Activated T-helper 2 cell treated with anti-CD3 and anti-CD28 coated beads, Interferon-gamma antibody, Interleukin-2, Interleukin-4, amounts not matched to agents 10 μg/mL and 5 μg/mL and 100 μg/mL, durations not matched to agents 14 hours and 24 hours and 36 hours (primary cell): Measurements from ENCODE around the gene THOC1. TPM values are rescaled to one million over a fixed set of nuclear protein-coding genes. Genes with fewer than 3 reads are reported as not detected.

Experiments
- DNase-seq: peaks from one replicate; pipeline ENCODE4 v3.0.0; 2021; ENCODE audit warnings: low spot score
- H3K27ac Mint-ChIP-seq: one replicate; pipeline ENCODE4 v1.8.0; 2021; ENCODE audit warnings: mixed read lengths
- H3K27me3 Mint-ChIP-seq: one replicate; pipeline ENCODE4 v1.8.0; 2021; ENCODE audit warnings: low read depth, mixed read lengths
- H3K36me3 Mint-ChIP-seq: one replicate; pipeline ENCODE4 v1.8.0; 2021; ENCODE audit warnings: low read depth, mixed read lengths
- H3K4me1 Mint-ChIP-seq: one replicate; pipeline ENCODE4 v1.8.0; 2021; ENCODE audit warnings: low read depth, mixed read lengths
- H3K4me3 Mint-ChIP-seq: one replicate; pipeline ENCODE4 v1.8.0; 2021; ENCODE audit warnings: low read depth, mild to moderate bottlenecking, moderate library complexity, mixed read lengths
- H3K9me3 Mint-ChIP-seq: one replicate; pipeline ENCODE4 v1.8.0; 2021; ENCODE audit warnings: mixed read lengths
- intact Hi-C: fragments of 100-400 bp; cut with micrococcal nuclease; formaldehyde crosslinking; loops from one replicate; pipeline ENCODE4 v1.15.1; 2023
- total RNA-seq: library from RNA; stranded (reverse); gene quantifications from 2 replicates; pipeline ENCODE4 v1.2.3, GENCODE V29; 2022

The THOC1 gene
- total RNA-seq, 1 donor from 2014 or later, result 70.6 TPM

DNA sequence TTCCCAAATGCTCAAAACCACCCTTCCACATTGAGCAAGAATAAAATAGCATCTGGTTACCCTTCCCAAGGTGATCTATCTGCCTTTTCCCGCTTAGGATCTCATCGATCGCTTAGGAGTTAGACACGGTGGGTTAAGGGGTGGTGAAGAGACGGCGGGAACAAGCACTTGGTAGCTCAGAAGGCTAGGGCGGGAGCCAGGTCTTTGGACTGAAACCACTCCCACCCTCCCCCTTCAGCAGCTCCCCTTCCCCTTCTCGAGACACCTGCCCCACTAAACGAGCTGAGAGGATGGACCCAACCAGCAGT, 513 bp downstream of the THOC1 start:
- no peak for DNase-seq
- peaks cover 33% of the 10 kb centered on the region for H3K36me3 Mint-ChIP-seq
- H3K4me3 Mint-ChIP-seq, result peak overlapping the region; percentile 98
- intact Hi-C loops, result loop anchor here (5.0 to 10.0 kb wide), 3 partner anchors 155 to 447 kb away; partner anchors contain the start of gene ENOSF1
- no peaks in the 10 kb centered on the region for H3K9me3 Mint-ChIP-seq
- peaks cover 19% of the 10 kb centered on the region for H3K4me1 Mint-ChIP-seq
- H3K27ac Mint-ChIP-seq, result peak overlapping the region; percentile 100
- no peaks in the 10 kb centered on the region for H3K27me3 Mint-ChIP-seq

DNA sequence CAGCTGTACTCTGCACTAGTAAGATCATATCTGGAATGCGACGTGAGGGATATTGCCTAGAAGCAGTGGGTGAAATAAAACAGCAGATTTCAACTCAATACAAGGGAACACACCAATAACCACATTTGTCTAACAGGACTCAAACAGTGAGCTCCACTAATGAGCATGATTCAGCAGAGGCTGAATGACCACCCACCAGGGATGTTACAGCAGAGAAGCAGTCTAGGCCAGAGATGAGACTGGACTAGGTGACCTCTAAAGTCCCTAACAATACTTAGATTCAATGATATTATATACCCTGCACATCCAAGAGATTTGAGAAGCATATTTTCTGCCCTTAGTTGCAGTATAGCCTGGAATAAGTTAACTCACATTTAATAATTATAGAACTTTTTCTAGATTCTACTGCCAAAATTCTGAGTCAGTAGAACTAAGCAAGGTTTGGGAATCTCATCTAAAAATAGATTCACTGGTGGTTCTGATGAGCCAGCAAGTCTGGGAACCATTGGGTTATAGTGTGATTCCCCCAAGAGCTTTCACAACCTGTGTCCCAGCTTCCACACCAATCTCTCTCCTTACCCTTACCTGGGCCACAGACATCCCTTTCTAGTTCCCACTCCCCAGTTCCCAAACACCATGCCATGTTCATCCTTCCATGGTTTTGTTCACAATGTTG, 6.3 kb downstream of the THOC1 start:
- intact Hi-C loops, result loop anchor here (10.0 kb wide), 2 partner anchors 353 to 453 kb away; partner anchors contain the start of gene ENOSF1
- no peak overlapping the region for H3K27ac Mint-ChIP-seq
- H3K27me3 Mint-ChIP-seq, result no peaks in the 10 kb centered on the region
- no peak overlapping the region for H3K4me3 Mint-ChIP-seq
- peaks cover 7% of the 10 kb centered on the region for H3K4me1 Mint-ChIP-seq
- DNase-seq, result no peak
- peaks cover 54% of the 10 kb centered on the region for H3K36me3 Mint-ChIP-seq
- H3K9me3 Mint-ChIP-seq, result no peaks in the 10 kb centered on the region

DNA sequence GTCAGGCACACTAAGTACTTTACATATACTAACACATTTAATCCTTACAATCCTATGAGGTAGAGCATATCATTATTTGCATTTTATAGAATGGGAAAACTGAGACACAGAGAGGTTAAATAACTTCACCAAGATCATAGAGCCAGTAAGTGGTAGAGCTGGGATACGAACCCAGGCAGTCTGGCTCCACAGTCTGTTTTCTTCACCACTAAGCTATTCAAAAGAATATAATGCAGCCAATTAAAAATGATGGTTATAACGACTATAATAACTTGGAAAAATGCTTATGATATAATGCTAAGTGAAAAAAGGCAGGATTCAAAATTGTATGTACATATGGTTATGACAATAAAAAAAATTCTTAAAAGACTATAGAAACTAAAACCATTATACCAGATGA, 7.3 kb downstream of the THOC1 start:
- H3K27me3 Mint-ChIP-seq, result no peaks in the 10 kb centered on the region
- H3K9me3 Mint-ChIP-seq, result no peaks in the 10 kb centered on the region
- no peak for DNase-seq
- no peak overlapping the region for H3K4me3 Mint-ChIP-seq
- peaks cover 57% of the 10 kb centered on the region for H3K36me3 Mint-ChIP-seq
- intact Hi-C loops, result loop anchor here (10.0 kb wide), 2 partner anchors 354 to 454 kb away; partner anchors contain the start of gene ENOSF1
- peaks cover 2% of the 10 kb centered on the region for H3K4me1 Mint-ChIP-seq
- no peak overlapping the region for H3K27ac Mint-ChIP-seq

DNA sequence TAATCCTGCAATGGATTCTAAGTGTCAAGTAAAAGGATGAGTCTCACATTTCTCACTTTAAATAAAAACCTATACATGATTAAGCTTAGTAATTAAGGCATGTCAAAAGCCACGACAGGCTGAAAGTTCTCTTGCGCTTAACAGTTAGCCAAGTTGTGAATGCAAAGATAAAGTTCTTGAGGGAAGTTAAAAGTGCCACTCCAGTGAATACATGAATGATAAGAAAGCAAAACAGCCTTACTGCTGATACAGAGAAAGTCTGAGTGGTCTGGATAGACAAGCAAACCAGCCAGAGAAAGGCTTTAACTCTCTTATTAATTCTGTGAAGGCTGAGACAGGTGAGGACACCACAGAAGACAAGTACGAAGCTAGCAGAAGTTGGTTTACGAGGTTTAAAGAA, 12.7 kb downstream of the THOC1 start:
- Mint-ChIP-seq H3K9me3 (no peaks in the 10 kb centered on the region), H3K36me3 (peaks cover 76% of the 10 kb centered on the region), H3K27ac (no peak overlapping the region), H3K4me1 (no peaks in the 10 kb centered on the region), H3K4me3 (no peak overlapping the region), H3K27me3 (no peaks in the 10 kb centered on the region)
- intact Hi-C loops, result no loop called here
- DNase-seq, result no peak

DNA sequence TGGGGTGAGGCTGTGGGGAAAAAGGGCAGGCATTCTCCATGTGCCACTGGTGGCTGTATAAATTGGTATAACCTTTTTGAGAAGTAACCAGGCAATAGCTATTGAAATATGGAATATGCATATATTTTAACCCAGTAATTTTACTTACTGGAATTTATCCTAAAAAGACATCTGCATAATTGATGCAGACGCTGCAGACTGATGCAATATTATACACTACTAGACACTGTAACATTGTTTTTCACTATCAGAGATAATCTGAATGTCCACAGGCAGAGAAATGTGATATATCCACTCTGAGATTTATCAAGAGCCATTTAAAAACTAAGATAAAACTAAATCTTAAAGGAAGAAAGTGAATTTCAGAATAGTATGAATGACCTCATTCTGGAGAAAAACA, 14.7 kb downstream of the THOC1 start:
- no peak for DNase-seq
- Mint-ChIP-seq H3K9me3 (no peaks in the 10 kb centered on the region), H3K4me1 (no peaks in the 10 kb centered on the region), H3K36me3 (peaks cover 79% of the 10 kb centered on the region), H3K27me3 (no peaks in the 10 kb centered on the region), H3K4me3 (no peak overlapping the region), H3K27ac (no peak overlapping the region)
- intact Hi-C loops, result no loop called here

DNA sequence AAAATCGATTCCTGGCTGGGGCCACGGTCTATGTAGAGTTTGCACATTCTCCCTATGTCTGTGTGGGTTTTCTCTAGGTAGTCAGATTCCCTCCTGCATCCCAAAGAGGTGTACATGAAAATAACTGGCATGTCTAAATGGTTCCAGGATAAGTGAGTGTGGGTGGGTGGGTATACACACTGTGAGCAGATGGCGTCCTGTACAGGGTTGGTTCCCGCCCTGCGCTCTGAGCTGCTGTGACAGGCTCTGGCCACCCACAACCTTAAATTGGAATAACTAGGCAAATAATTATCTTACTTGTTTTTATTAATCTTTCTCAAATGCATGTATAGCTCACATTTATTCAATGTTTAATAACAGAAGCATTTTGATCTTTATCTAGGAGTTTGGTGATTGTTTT, 16.3 kb downstream of the THOC1 start:
- Mint-ChIP-seq H3K4me3 (no peak overlapping the region), H3K27ac (no peak overlapping the region), H3K27me3 (no peaks in the 10 kb centered on the region), H3K4me1 (no peaks in the 10 kb centered on the region), H3K9me3 (no peaks in the 10 kb centered on the region), H3K36me3 (peaks cover 70% of the 10 kb centered on the region)
- DNase-seq, result no peak
- intact Hi-C loops, result no loop called here

DNA sequence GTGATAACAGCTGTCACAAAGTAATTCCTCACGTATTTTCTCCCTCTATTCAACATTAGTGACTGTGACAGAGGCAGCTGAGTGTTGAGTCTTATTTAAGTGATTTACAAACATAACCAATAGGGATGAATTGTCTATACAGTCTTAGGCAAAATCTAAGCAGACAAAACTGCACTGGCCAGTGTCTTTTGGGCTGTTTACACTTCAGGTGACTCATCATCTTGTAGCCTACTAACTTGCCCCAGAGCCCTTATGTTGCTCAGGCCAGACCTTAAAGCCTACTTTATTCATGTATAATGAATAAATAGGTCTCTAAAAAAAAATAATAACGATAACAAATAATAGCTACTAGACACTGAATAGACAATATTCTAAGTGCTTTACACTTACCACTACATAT, 17.2 kb downstream of the THOC1 start:
- Mint-ChIP-seq H3K27ac (no peak overlapping the region), H3K4me1 (no peaks in the 10 kb centered on the region), H3K9me3 (no peaks in the 10 kb centered on the region), H3K4me3 (no peak overlapping the region), H3K36me3 (peaks cover 67% of the 10 kb centered on the region), H3K27me3 (no peaks in the 10 kb centered on the region)
- intact Hi-C loops, result no loop called here
- DNase-seq, result no peak

DNA sequence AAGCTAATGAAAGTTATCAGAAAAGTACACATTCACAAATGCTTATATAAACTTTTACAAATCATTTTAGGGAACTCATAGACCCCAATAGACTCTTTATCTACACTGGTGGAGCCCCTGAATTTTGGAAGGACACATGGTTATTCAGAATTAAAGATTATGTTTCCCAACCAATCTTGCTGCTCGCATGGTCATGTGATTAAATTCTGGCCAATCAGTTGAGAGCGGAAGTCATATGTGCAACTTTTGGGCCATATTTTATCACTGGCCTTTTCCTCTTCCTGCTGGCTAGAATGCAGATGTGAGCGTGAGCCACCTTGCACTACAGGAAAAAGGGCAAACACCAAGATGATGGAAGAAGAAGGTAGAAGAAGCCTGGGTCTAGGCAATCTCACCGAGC, 19.8 kb downstream of the THOC1 start:
- peaks cover 72% of the 10 kb centered on the region for H3K36me3 Mint-ChIP-seq
- intact Hi-C loops, result no loop called here
- H3K4me3 Mint-ChIP-seq, result no peak overlapping the region
- DNase-seq, result no peak
- no peaks in the 10 kb centered on the region for H3K9me3 Mint-ChIP-seq
- no peaks in the 10 kb centered on the region for H3K27me3 Mint-ChIP-seq
- H3K4me1 Mint-ChIP-seq, result no peaks in the 10 kb centered on the region
- H3K27ac Mint-ChIP-seq, result no peak overlapping the region

DNA sequence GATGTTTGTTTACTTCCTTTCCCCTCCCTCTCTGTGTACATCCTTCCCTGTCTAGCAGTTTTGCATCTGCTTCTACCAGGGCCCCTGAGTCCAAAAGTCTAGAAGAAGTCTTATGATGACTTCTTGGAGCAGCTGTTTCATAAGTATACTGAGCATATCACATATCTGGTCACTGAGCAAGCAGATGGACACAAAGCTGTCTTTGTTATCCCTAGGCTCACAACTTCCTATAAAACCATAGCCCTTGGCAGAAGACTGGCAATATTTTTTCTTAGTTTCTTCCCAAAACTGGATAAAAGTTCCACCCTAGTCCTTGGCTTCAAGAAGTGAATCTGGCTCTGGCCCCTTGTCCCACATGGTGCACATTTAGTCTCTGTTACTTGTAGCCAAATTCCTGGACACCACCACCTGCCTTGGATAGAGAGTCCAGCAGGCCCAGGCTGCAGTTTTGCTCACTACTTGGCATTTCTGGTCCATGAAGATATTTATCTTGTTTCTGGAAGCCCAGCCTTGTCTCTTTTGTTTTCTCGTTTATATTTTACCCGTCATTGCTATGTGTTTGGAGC, 22.5 kb downstream of the THOC1 start:
- H3K9me3 Mint-ChIP-seq, result no peaks in the 10 kb centered on the region
- intact Hi-C loops, result no loop called here
- H3K4me3 Mint-ChIP-seq, result no peak overlapping the region
- no peaks in the 10 kb centered on the region for H3K27me3 Mint-ChIP-seq
- peaks cover 61% of the 10 kb centered on the region for H3K36me3 Mint-ChIP-seq
- no peak overlapping the region for H3K27ac Mint-ChIP-seq
- no peak for DNase-seq
- H3K4me1 Mint-ChIP-seq, result peaks cover 2% of the 10 kb centered on the region

DNA sequence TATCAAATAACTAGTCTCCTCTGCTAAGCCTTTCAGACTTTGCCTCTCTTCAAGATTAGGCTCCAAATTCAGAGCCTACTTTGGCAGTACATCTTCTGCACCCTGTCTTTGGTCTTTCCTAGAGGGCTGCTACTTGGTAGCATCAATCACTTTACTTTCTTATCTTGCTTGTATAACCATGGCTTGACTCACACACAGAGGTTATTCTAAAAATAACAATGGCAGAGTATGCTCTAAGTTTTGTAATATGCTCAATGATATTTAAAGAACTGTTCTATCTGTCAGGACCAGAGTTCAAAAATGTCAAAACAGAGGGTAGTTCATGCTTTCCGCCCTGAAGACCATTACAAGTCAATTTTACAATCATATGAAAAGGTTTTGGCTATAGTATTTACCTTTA, 27.7 kb downstream of the THOC1 start:
- Mint-ChIP-seq H3K36me3 (peaks cover 44% of the 10 kb centered on the region), H3K4me1 (peaks cover 2% of the 10 kb centered on the region), H3K27ac (no peak overlapping the region), H3K4me3 (no peak overlapping the region), H3K9me3 (no peaks in the 10 kb centered on the region), H3K27me3 (no peaks in the 10 kb centered on the region)
- intact Hi-C loops, result no loop called here
- DNase-seq, result no peak

DNA sequence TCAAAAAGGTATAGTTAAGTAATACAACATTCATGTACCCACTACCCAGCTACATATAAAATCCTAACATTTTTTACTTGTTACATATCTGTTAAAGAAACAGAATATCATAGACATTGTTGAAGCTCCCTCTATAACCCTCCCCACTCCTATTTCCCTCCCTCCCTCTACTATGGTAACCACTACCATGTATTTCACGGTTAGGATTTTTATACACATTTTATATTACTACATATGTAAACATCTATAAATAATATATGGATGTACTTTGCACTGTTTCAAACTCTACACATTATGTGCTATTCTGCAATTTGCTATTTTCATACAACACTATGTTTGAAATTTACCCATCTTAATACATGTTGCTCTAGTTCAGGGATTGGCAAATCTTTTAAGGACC, 36.3 kb downstream of the THOC1 start:
- Mint-ChIP-seq H3K4me3 (no peak overlapping the region), H3K27me3 (no peaks in the 10 kb centered on the region), H3K4me1 (no peaks in the 10 kb centered on the region), H3K9me3 (no peaks in the 10 kb centered on the region), H3K27ac (no peak overlapping the region), H3K36me3 (peaks cover 44% of the 10 kb centered on the region)
- intact Hi-C loops, result no loop called here
- no peak for DNase-seq

DNA sequence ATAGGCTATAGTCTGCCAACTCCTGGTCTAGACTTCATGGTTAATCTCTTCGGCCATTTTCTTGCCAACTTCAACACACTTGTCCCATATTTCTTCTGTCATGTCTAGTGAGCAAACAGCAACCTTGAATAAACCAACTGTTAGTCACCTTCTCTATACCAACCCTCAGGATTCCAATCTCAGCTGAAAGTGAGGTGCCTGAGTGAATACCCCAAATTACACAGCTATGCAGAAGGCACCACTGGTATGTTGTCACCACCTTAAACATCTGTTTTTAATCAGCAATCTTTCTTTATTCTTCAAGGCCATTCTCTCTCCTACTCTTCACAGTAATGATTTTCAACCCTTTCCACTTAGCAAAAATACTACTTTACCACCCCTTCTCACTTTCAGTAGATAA, 39.3 kb downstream of the THOC1 start:
- Mint-ChIP-seq H3K9me3 (no peaks in the 10 kb centered on the region), H3K27me3 (no peaks in the 10 kb centered on the region), H3K4me1 (no peaks in the 10 kb centered on the region), H3K27ac (no peak overlapping the region), H3K36me3 (peaks cover 45% of the 10 kb centered on the region), H3K4me3 (no peak overlapping the region)
- intact Hi-C loops, result no loop called here
- no peak for DNase-seq

DNA sequence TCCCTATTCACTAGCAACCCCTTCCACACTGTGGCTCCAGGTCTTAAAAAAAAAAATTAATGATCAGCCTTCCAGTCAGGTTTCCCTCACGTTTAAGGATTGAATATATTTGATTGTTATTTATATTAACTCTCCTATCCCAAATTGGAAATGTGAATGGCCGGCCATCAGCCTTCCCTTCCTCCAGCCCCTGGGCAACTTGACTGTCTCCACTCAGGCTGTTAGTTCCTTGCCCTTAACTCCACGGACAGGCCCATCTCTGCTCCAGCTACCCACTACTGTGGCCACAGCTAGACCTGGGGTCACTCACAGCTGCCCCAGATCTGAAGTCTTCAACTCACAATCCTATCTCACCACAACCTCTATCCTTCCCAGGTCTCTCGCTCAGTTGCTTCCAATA, 39.9 kb downstream of the THOC1 start:
- H3K9me3 Mint-ChIP-seq, result no peaks in the 10 kb centered on the region
- H3K4me3 Mint-ChIP-seq, result no peak overlapping the region
- H3K27me3 Mint-ChIP-seq, result no peaks in the 10 kb centered on the region
- H3K27ac Mint-ChIP-seq, result no peak overlapping the region
- no peaks in the 10 kb centered on the region for H3K4me1 Mint-ChIP-seq
- DNase-seq, result no peak
- intact Hi-C loops, result no loop called here
- peaks cover 48% of the 10 kb centered on the region for H3K36me3 Mint-ChIP-seq
